ENCODE measurements around the gene DDX42. TPM values are rescaled to one million over a fixed set of nuclear protein-coding genes. Genes with fewer than 3 reads are reported as not detected.

Gene DDX42
- total RNA-seq, 1 experiment from 2014 or later, result 174 TPM

- H3K9me3 ChIP-seq (ENCODE audit: control insufficient read depth in 1 of 2, insufficient read depth in 1 of 2, low read depth in 1 of 2, low read length in 2 of 2), result no peaks in the 10 kb centered on the region
- ChIA-PET POLR2A (no interaction called here), CTCF (no interaction called here), RAD21 (ENCODE audit: low non-redundant PET in 1 of 2, low total read pairs in 2 of 2, uncharacterized antibody in 2 of 2, unreplicated experiment in 2 of 2) (no interaction called here)
- H3K4me1 ChIP-seq (ENCODE audit: control insufficient read depth in 1 of 2, insufficient read depth in 2 of 2, low read length in 2 of 2), result no peaks in the 10 kb centered on the region
- peaks cover 87 to 88% of the 10 kb centered on the region in 2 experiments for H3K36me3 ChIP-seq (ENCODE audit: control insufficient read depth in 1 of 2, insufficient read depth in 2 of 2, low read length in 2 of 2)
- H3K4me2 ChIP-seq (ENCODE audit: low read length), result no peak overlapping the region
- H4K20me1 ChIP-seq (ENCODE audit: insufficient read depth), result peaks cover 10% of the 10 kb centered on the region; the same call in 1 of the 2 replicates
- H3K27me3 ChIP-seq (ENCODE audit: insufficient read depth, low read length), result no peaks in the 10 kb centered on the region
- no peak for ATAC-seq
- H3K9me2 ChIP-seq (ENCODE audit: insufficient read depth), result no peaks in the 10 kb centered on the region
- H3K27ac ChIP-seq (ENCODE audit: low read depth, low read length), result no peak overlapping the region
- no peak overlapping the region for H2AFZ ChIP-seq (ENCODE audit: low read depth, low read length, poor library complexity, severe bottlenecking)
- H3K4me3 ChIP-seq (replicated peaks in 1 of 2; ENCODE audit: low read depth in 1 of 2, low read length in 2 of 2), result no peak overlapping the region
- DNase-seq (ENCODE audit: low read depth, low spot score), result no peak
- no peak overlapping the region for H3K9ac ChIP-seq (ENCODE audit: low read length)
- H3K79me2 ChIP-seq (ENCODE audit: insufficient read depth, low read length), result peaks cover 87% of the 10 kb centered on the region
- intact Hi-C loops (cut with micrococcal nuclease), result no loop called here
- TF ChIP-seq TCF7L2 (IDR thresholded peaks at IDR 0.05; ENCODE audit: borderline replicate concordance, extremely low read depth, insufficient read depth, insufficient read length), result no peak
- no TSS peak for BruUV-seq (replicated peaks)
These were observed 26.8 kb downstream of the DDX42 start for GRCh38 chr17:63800783-63801182.

- POLR2A ChIA-PET, result no interaction called here
- Histone ChIP-seq H3K4me3 (replicated peaks in 1 of 2; ENCODE audit: low read depth in 1 of 2, low read length in 2 of 2) (no peak overlapping the region), H3K9me3 (ENCODE audit: control insufficient read depth in 1 of 2, insufficient read depth in 1 of 2, low read depth in 1 of 2, low read length in 2 of 2) (no peaks in the 10 kb centered on the region), H3K36me3 (ENCODE audit: control insufficient read depth in 1 of 2, insufficient read depth in 2 of 2, low read length in 2 of 2) (peaks cover 85 to 87% of the 10 kb centered on the region in 2 experiments), H2AFZ (ENCODE audit: low read depth, low read length, poor library complexity, severe bottlenecking) (no peak overlapping the region), H4K20me1 (ENCODE audit: insufficient read depth) (0 out of 2 replicates have a peak, but pooled peaks cover under 1% of the 10 kb centered on the region), H3K4me1 (ENCODE audit: control insufficient read depth in 1 of 2, insufficient read depth in 2 of 2, low read length in 2 of 2) (no peaks in the 10 kb centered on the region), H3K9ac (ENCODE audit: low read length) (no peak overlapping the region), H3K27ac (ENCODE audit: low read depth, low read length) (no peak overlapping the region), H3K27me3 (ENCODE audit: insufficient read depth, low read length) (no peaks in the 10 kb centered on the region), H3K9me2 (ENCODE audit: insufficient read depth) (no peaks in the 10 kb centered on the region), H3K79me2 (ENCODE audit: insufficient read depth, low read length) (peaks cover 76% of the 10 kb centered on the region), H3K4me2 (ENCODE audit: low read length) (no peak overlapping the region)
- ATAC-seq (no peak), DNase-seq (ENCODE audit: low read depth, low spot score) (no peak)
- TF ChIP-seq ZFX (IDR thresholded peaks at IDR 0.05), result no peak
- no peak for TF ChIP-seq CEBPB (IDR thresholded peaks at IDR 0.05; ENCODE audit: low read depth)
- TF ChIP-seq EGR1 (IDR thresholded peaks at IDR 0.05; ENCODE audit: low read depth), result no peak
- CTCF ChIA-PET, result interaction anchor here (1.0 kb wide), 1 partner anchor 30 kb away, joined by 3 read pairs; no protein-coding TSS in a partner anchor
- intact Hi-C loops (cut with micrococcal nuclease), result no loop called here
- RAD21 ChIA-PET (ENCODE audit: low non-redundant PET in 1 of 2, low total read pairs in 2 of 2, uncharacterized antibody in 2 of 2, unreplicated experiment in 2 of 2), result no interaction called here
- no TSS peak for BruUV-seq (replicated peaks)
These were observed 30.4 kb downstream of the DDX42 start for GRCh38 chr17:63804328-63804727.
